Stomach (tissue), 4 donors: ENCODE results near the gene PPP1R9A.

Source experiments
- CTCF ChIP-seq, 7 experiments: fragments of 450-650 bp in 4 of 7; fragments of 200-600 bp in 3 of 7; sonication (generic) in 3 of 7; IDR thresholded peaks; one replicate each; pipeline ENCODE4 v1.5.1; 2016 to 2019; ENCODE audit warnings: antibody characterized with exemption in 7 of 7, control low read depth in 2 of 7, mild to moderate bottlenecking in 1 of 7
- POLR2A ChIP-seq, 4 donors: fragments of 450-650 bp; IDR thresholded peaks; one replicate each; pipeline ENCODE4 v1.6.1; 2016; ENCODE audit warnings: antibody characterized with exemption in 4 of 4, control low read depth in 2 of 4, mild to moderate bottlenecking in 1 of 4, moderate library complexity in 1 of 4
- POLR2AphosphoS5 ChIP-seq, 3 donors: sonication (generic); formaldehyde crosslinking; IDR thresholded peaks; one replicate each; pipeline ENCODE4 v1.6.1; 2016; ENCODE audit warnings: antibody characterized with exemption in 3 of 3

GRCh38 chr7:94962661-94963060 is 55.3 kb downstream of the PPP1R9A start:
- no peak for TF ChIP-seq CTCF (IDR thresholded peaks at IDR 0.05)
- TF ChIP-seq POLR2AphosphoS5 (IDR thresholded peaks at IDR 0.05): no peak
- TF ChIP-seq POLR2A (IDR thresholded peaks at IDR 0.05): no peak
